ENCODE results near the gene GLYATL1B.

DNA sequence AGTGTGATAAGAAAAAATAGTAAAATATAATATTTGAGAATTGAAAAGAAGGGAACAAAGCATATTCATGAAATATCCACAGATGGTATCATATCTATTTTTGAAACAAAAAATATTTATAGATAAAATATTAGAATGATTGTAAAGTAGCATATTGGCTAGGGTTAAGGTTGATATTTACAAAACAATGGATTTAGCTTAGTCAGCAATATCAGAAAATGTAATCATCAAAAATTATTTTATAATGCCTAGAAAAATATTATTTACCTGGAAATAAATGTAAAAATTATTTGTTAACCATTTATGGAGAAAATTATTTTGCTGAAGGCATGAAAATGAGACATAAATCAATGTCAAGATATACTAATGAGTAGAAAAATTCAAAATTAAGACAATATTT is 33.7 kb downstream of the GLYATL1B start:
- TF ChIP-seq, protein P1, sequence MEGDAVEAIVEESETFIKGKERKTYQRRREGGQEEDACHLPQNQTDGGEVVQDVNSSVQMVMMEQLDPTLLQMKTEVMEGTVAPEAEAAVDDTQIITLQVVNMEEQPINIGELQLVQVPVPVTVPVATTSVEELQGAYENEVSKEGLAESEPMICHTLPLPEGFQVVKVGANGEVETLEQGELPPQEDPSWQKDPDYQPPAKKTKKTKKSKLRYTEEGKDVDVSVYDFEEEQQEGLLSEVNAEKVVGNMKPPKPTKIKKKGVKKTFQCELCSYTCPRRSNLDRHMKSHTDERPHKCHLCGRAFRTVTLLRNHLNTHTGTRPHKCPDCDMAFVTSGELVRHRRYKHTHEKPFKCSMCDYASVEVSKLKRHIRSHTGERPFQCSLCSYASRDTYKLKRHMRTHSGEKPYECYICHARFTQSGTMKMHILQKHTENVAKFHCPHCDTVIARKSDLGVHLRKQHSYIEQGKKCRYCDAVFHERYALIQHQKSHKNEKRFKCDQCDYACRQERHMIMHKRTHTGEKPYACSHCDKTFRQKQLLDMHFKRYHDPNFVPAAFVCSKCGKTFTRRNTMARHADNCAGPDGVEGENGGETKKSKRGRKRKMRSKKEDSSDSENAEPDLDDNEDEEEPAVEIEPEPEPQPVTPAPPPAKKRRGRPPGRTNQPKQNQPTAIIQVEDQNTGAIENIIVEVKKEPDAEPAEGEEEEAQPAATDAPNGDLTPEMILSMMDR (IDR thresholded peaks at IDR 0.05) = no peak
- no peak for TF ChIP-seq POLR2A (IDR thresholded peaks at IDR 0.05)

All from heart left ventricle (tissue), 13 donors.